ENCODE results near the gene DCBLD1. TPM values are rescaled to one million over a fixed set of nuclear protein-coding genes. Genes with fewer than 3 reads are reported as not detected.

DCBLD1 gene
- total and polyA plus RNA-seq, 9 of the 15 experiments (the other 6 are each of a cell fraction or from before 2014, with no cell fraction given), result 0.80 to 8.5 (median 6.8) TPM

GRCh38 chr6:117503211-117503610 lies 20.7 kb downstream of the DCBLD1 start:
- in situ Hi-C loops (cut with MboI) (no loop called here), intact Hi-C loops (cut with micrococcal nuclease) (no loop called here)
- WGBS (ENCODE audit: insufficient coverage, low coverage, missing lambda C conversion rate), result 40% methylated on average over 2 of the region's 2 CpGs
- ATAC-seq (no peak), FAIRE-seq (no peak), DNase-seq (ENCODE audit: extremely low read depth in 1 of 4, low spot score in 3 of 4) (no peak)
- H3K36me3 ChIP-seq (ENCODE audit: control insufficient read depth, insufficient read depth, low read length), result peaks cover 7% of the 10 kb centered on the region; the same call in 1 of the 3 replicates
- H3K27me3 ChIP-seq (ENCODE audit: control insufficient read depth in 2 of 2, insufficient read depth in 2 of 2, low read length in 2 of 2), result no peaks in the 10 kb centered on the region
- H3K4me3 ChIP-seq, result no peak overlapping the region
- no peaks in the 10 kb centered on the region for H3K79me2 ChIP-seq (ENCODE audit: control insufficient read depth, insufficient read depth, low read length)
- no peak overlapping the region for H3K27ac ChIP-seq (ENCODE audit: extremely low read depth, low read depth, low read length)
- POLR2A ChIA-PET, result interaction anchor here (0.6 kb wide), 1 partner anchor 12 kb away, joined by 3 read pairs; no protein-coding TSS in a partner anchor
- H3K9me1 ChIP-seq (ENCODE audit: control insufficient read depth, insufficient read depth, low read length), result no peaks in the 10 kb centered on the region
- H2AFZ ChIP-seq (ENCODE audit: low read depth, low read length), result no peak overlapping the region
- H3K4me1 ChIP-seq (replicated peaks in 1 of 2; ENCODE audit: control insufficient read depth in 2 of 2, insufficient read depth in 2 of 2, low read length in 2 of 2), result no peaks in the 10 kb centered on the region; a peak in 1 of 5 replicates
- no peak for TF ChIP-seq ZNF282 (CRISPR knock-in tag; IDR thresholded peaks at IDR 0.05)
- CTCF ChIA-PET (ENCODE audit: low intra/inter-chr PET ratio), result no interaction called here
- no peaks in the 10 kb centered on the region for H4K20me1 ChIP-seq (replicated peaks; ENCODE audit: control insufficient read depth, insufficient read depth, low read length)
- no peak overlapping the region for H3K9ac ChIP-seq (ENCODE audit: insufficient read depth in 1 of 2, low read depth in 2 of 2, low read length in 2 of 2)
- H3K4me2 ChIP-seq (ENCODE audit: insufficient read depth, low read length), result no peak overlapping the region
- no peaks in the 10 kb centered on the region for H3K9me3 ChIP-seq (replicated peaks; ENCODE audit: control insufficient read depth, insufficient read depth, low read depth, low read length)
- no TSS peak for BruUV-seq (replicated peaks)

GRCh38 chr6:117504478-117505144 lies 22.1 kb downstream of the DCBLD1 start:
- Histone ChIP-seq H2AFZ (ENCODE audit: low read depth, low read length) (no peak overlapping the region), H4K20me1 (replicated peaks; ENCODE audit: control insufficient read depth, insufficient read depth, low read length) (no peaks in the 10 kb centered on the region), H3K79me2 (ENCODE audit: control insufficient read depth, insufficient read depth, low read length) (no peaks in the 10 kb centered on the region), H3K27ac (ENCODE audit: extremely low read depth, low read depth, low read length) (no peak overlapping the region), H3K9me1 (ENCODE audit: control insufficient read depth, insufficient read depth, low read length) (no peaks in the 10 kb centered on the region), H3K4me2 (ENCODE audit: insufficient read depth, low read length) (no peak overlapping the region), H3K27me3 (ENCODE audit: control insufficient read depth in 2 of 2, insufficient read depth in 2 of 2, low read length in 2 of 2) (no peaks in the 10 kb centered on the region), H3K4me3 (no peak overlapping the region), H3K36me3 (ENCODE audit: control insufficient read depth, insufficient read depth, low read length) (peaks cover 7% of the 10 kb centered on the region; the same call in 1 of the 3 replicates), H3K9ac (ENCODE audit: insufficient read depth in 1 of 2, low read depth in 2 of 2, low read length in 2 of 2) (no peak overlapping the region), H3K4me1 (replicated peaks in 1 of 2; ENCODE audit: control insufficient read depth in 2 of 2, insufficient read depth in 2 of 2, low read length in 2 of 2) (no peaks in the 10 kb centered on the region), H3K9me3 (replicated peaks; ENCODE audit: control insufficient read depth, insufficient read depth, low read depth, low read length) (no peaks in the 10 kb centered on the region)
- ATAC-seq (no peak), DNase-seq (ENCODE audit: extremely low read depth in 1 of 4, low spot score in 3 of 4) (no peak), FAIRE-seq (no peak)
- in situ Hi-C loops (cut with MboI), result no loop called here
- CTCF ChIA-PET (ENCODE audit: low intra/inter-chr PET ratio), result no interaction called here
- WGBS (ENCODE audit: insufficient coverage, low coverage, missing lambda C conversion rate), result 59% methylated on average over 7 of the region's 7 CpGs
- TF ChIP-seq ZNF586 (CRISPR knock-in tag; conservative IDR thresholded peaks at IDR 0.05) (no peak), ETV1 (tag; conservative IDR thresholded peaks at IDR 0.05; ENCODE audit: low read depth) (no peak), ARID3B (CRISPR knock-in tag; IDR thresholded peaks at IDR 0.05; ENCODE audit: borderline replicate concordance) (no peak), NONO (IDR thresholded peaks at IDR 0.05; ENCODE audit: low read depth in 2 of 2, low read length in 1 of 2) (no peak), ZNF263 (CRISPR knock-in tag; IDR thresholded peaks at IDR 0.05; ENCODE audit: borderline replicate concordance) (no peak), SNRNP70 (optimal IDR thresholded peaks at IDR 0.05; ENCODE audit: low read depth, low read length) (no peak), ELK1 (CRISPR knock-in tag; IDR thresholded peaks at IDR 0.05) (no peak)
- POLR2A ChIA-PET, result interaction anchor here (1.3 kb wide), 1 partner anchor 10 kb away, joined by 3 read pairs; no protein-coding TSS in a partner anchor
- BruUV-seq (replicated peaks), result no TSS peak
- intact Hi-C loops (cut with micrococcal nuclease), result no loop called here
